GM20431 (cell line): ENCODE data around the gene DUSP8.

Source experiments
- in situ Hi-C: fragments of 300-500 bp; cut with MseI, MboI; formaldehyde crosslinking; loops from one replicate; pipeline ENCODE4 v1.15.0; 2020; ENCODE audit warnings: low sequenced_read_pairs; ENCODE audit not compliant: unreplicated experiment

Gene DUSP8

DNA sequence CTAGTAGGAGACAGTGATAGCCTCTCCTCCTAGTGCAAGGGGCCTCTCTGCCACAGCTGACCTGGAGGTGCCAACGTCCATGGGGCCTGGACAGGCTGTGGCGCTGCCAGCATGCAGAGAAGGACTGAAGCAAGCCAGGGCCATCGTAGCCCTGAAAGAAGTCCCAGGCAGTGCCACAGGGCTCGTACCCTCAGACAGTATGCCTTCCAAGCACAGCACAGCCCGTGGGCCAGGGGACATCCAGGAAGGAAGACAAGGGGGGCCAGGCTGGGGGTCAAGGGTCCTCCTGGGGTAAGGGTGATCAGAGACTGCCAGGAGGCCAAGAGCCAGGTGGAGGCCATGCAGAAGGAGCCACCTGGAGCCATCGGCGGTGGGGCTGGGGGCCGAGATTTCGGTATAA, 65.1 kb downstream of the DUSP8 start:
- in situ Hi-C loops, result no loop called here

GRCh38 chr11:1505480-1505879, 66.6 kb downstream of the DUSP8 start:
- in situ Hi-C loops, result no loop called here

- in situ Hi-C loops, result no loop called here
Observed at GRCh38 chr11:1504581-1505290, 67.3 kb downstream of the DUSP8 start.

DNA sequence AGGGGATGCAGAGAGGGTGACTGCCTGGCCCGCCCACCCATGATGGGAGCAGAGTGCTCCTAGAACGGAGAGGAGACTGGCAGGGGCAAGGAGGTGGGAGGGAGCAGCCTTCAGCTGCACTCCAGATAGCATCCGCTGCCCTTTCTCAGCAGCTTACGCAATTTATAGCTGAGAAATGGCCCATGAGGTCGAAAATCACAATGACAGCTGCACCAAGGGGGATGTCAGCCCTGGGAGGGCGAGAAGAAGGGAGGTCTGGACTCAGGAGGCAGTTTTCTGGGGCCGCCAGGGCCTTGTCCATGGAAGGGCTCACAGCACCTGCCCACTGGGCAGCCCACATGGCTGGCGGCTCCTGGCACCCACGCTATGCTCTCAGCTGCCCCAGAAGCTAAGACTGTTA, 67.9 kb downstream of the DUSP8 start:
- in situ Hi-C loops, result no loop called here
